ENCODE results near the gene PDGFD. TPM values are rescaled to one million over a fixed set of nuclear protein-coding genes. Genes with fewer than 3 reads are reported as not detected.

Gene PDGFD
- total and polyA plus RNA-seq, 8 donors: 9.9 to 52.1 (median 20.2) TPM

- DNase-seq (no peak), FAIRE-seq (peak; percentile 43), ATAC-seq (no peak)
- Histone ChIP-seq H3K27ac (no peak overlapping the region), H3K27me3 (no peaks in the 10 kb centered on the region), H3K4me1 (peaks cover 0 to 4% (median 0%) of the 10 kb centered on the region in 3 donors), H3K36me3 (no peaks in the 10 kb centered on the region), H3K4me3 (no peak overlapping the region), H3K9me3 (no peaks in the 10 kb centered on the region)
- TF ChIP-seq CTCF (IDR thresholded peaks at IDR 0.05): no peak
- 67 to 80% methylated on average over 2 of the region's 2 CpGs for WGBS, 2 donors
- intact Hi-C loops (cut with DNase I): no loop called here
Measured at GRCh38 chr11:104148074-104148473, 15.9 kb downstream of the PDGFD start.

GRCh38 chr11:104146943-104147342, 17.0 kb downstream of the PDGFD start:
- H3K27me3 ChIP-seq: no peaks in the 10 kb centered on the region
- DNase-seq: no peak
- FAIRE-seq: no peak
- 72 to 74% methylated on average over 3 of the region's 3 CpGs for WGBS, 2 donors
- intact Hi-C loops (cut with DNase I): no loop called here
- no peak overlapping the region for H3K4me3 ChIP-seq
- no peaks in the 10 kb centered on the region for H3K36me3 ChIP-seq
- peaks cover 0 to 4% (median 0%) of the 10 kb centered on the region in 3 donors for H3K4me1 ChIP-seq
- no peak overlapping the region for H3K27ac ChIP-seq
- no peak for TF ChIP-seq CTCF (IDR thresholded peaks at IDR 0.05)
- no peaks in the 10 kb centered on the region for H3K9me3 ChIP-seq
- no peak for ATAC-seq

- Histone ChIP-seq H3K4me3 (no peak overlapping the region), H3K9me3 (no peaks in the 10 kb centered on the region), H3K27ac (no peak overlapping the region), H3K4me1 (peaks cover 0 to 4% (median 0%) of the 10 kb centered on the region in 3 donors), H3K36me3 (no peaks in the 10 kb centered on the region), H3K27me3 (no peaks in the 10 kb centered on the region)
- no peak for FAIRE-seq
- no peak for TF ChIP-seq CTCF (IDR thresholded peaks at IDR 0.05)
- no peak for DNase-seq
- intact Hi-C loops (cut with DNase I): no loop called here
- ATAC-seq: no peak
- 64 to 65% methylated on average over 3 of the region's 3 CpGs for WGBS, 2 donors
Measured at GRCh38 chr11:104146421-104146820, 17.5 kb downstream of the PDGFD start.

GRCh38 chr11:104145062-104145461, 18.9 kb downstream of the PDGFD start:
- H3K4me1 ChIP-seq: peaks cover 0 to 4% (median 0%) of the 10 kb centered on the region in 3 donors
- H3K4me3 ChIP-seq: no peak overlapping the region
- ATAC-seq (no peak), FAIRE-seq (no peak), DNase-seq (no peak)
- H3K27me3 ChIP-seq: no peaks in the 10 kb centered on the region
- H3K36me3 ChIP-seq: no peaks in the 10 kb centered on the region
- H3K9me3 ChIP-seq: no peaks in the 10 kb centered on the region
- WGBS, 2 donors: 94 to 95% methylated on average over 3 of the region's 3 CpGs
- H3K27ac ChIP-seq: no peak overlapping the region
- intact Hi-C loops (cut with DNase I): no loop called here
- no peak for TF ChIP-seq CTCF (IDR thresholded peaks at IDR 0.05)

GRCh38 chr11:104142698-104143097, 21.2 kb downstream of the PDGFD start:
- 88 to 92% methylated on average over 6 of the region's 6 CpGs for WGBS, 2 donors
- peaks cover 0 to 4% (median 0%) of the 10 kb centered on the region in 3 donors for H3K4me1 ChIP-seq
- no peaks in the 10 kb centered on the region for H3K9me3 ChIP-seq
- no peak for DNase-seq
- H3K27me3 ChIP-seq: no peaks in the 10 kb centered on the region
- H3K27ac ChIP-seq: no peak overlapping the region
- no peak for ATAC-seq
- H3K36me3 ChIP-seq: no peaks in the 10 kb centered on the region
- no peak overlapping the region for H3K4me3 ChIP-seq
- TF ChIP-seq CTCF (IDR thresholded peaks at IDR 0.05): no peak
- intact Hi-C loops (cut with DNase I): no loop called here
- FAIRE-seq: no peak
